Measurements from ENCODE around the gene GLYR1.

DNA sequence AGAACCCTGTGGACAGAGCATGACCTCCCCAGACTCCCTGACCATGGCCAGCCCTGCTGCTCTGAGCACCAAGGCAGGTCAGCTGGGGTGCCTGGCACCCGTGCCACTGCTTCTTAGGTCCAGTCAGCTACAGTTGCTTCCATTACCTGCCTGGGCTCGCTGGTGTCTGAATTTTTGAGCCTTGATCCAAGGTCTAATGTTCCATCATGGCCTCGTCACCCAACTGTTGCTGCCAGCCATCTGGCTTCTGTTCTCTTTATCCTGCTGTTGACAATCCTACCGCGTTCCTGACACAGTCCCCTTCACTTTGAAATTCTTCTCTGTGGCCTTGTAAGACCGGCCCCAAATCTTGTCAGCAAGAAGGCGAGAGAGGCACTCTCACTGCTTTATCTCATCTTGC is 16.7 kb downstream of the GLYR1 start:
- TF ChIP-seq CTCF (IDR thresholded peaks at IDR 0.05; ENCODE audit: poor library complexity, severe bottlenecking) = no peak
- no peak for TF ChIP-seq EZH2 (IDR thresholded peaks at IDR 0.05; ENCODE audit: borderline replicate concordance, insufficient read depth, low read length, poor library complexity, severe bottlenecking)
- no peak for TF ChIP-seq REST (IDR thresholded peaks at IDR 0.05; ENCODE audit: borderline replicate concordance)
- TF ChIP-seq SMC3 (conservative IDR thresholded peaks at IDR 0.05; ENCODE audit: poor library complexity) = no peak
- TF ChIP-seq POLR2AphosphoS5 (IDR thresholded peaks at IDR 0.05) = no peak

All from neural cell (in vitro differentiated cells).